Neural cell (in vitro differentiated cells): Measurements from ENCODE around the gene OR4D1. TPM values are rescaled to one million over a fixed set of nuclear protein-coding genes. Genes with fewer than 3 reads are reported as not detected.

Experiments
- H2AFZ ChIP-seq: fragments of 200-600, 300-800 bp; sonication (generic), shearing (Covaris generic); 2 replicates; pipeline ENCODE4 v1.6.0; 2014; ENCODE audit warnings: low read depth, mild to moderate bottlenecking, antibody characterized with exemption, low read length, moderate library complexity
- H3F3A ChIP-seq: fragments of 200-600 bp; shearing (Covaris generic); 2 replicates; pipeline ENCODE4 v1.6.1; 2016; ENCODE audit warnings: mild to moderate bottlenecking, moderate library complexity, mixed read lengths, antibody characterized with exemption, low read length; ENCODE audit not compliant: insufficient read depth, poor library complexity, severe bottlenecking
- H3K27ac ChIP-seq: fragments of 200-600, 300-800 bp; sonication (generic), shearing (Covaris generic); 2 replicates; pipeline ENCODE4 v1.5.1; 2014; ENCODE audit warnings: mild to moderate bottlenecking, low read length, moderate library complexity
- H3K27me3 ChIP-seq: fragments of 300-800, 200-600 bp; sonication (generic), shearing (Covaris generic); 2 replicates; pipeline ENCODE4 v1.6.0; 2014; ENCODE audit warnings: mild to moderate bottlenecking, low read depth, low read length, moderate library complexity; ENCODE audit not compliant: insufficient read depth
- H3K36me3 ChIP-seq: fragments of 300-800, 200-600 bp; sonication (generic), shearing (Covaris generic); 2 replicates; pipeline ENCODE4 v1.5.1; 2014; ENCODE audit warnings: mild to moderate bottlenecking, antibody characterized with exemption, low read length, moderate library complexity; ENCODE audit not compliant: insufficient read depth
- H3K4me2 ChIP-seq: fragments of 300-800, 200-600 bp; sonication (generic), shearing (Covaris generic); 2 replicates; pipeline ENCODE4 v1.6.0; 2014; ENCODE audit warnings: mild to moderate bottlenecking, low read length
- H3K4me3 ChIP-seq: fragments of 300-800, 200-600 bp; sonication (generic), shearing (Covaris generic); 2 replicates; pipeline ENCODE4 v1.5.1; 2014; ENCODE audit warnings: mild to moderate bottlenecking, low read length, moderate library complexity
- H3K79me2 ChIP-seq: fragments of 200-600 bp; shearing (Covaris generic); replicated peaks from 2 replicates; pipeline ENCODE4 v1.6.0; 2014; ENCODE audit warnings: mild to moderate bottlenecking, low read length, moderate library complexity; ENCODE audit not compliant: insufficient read depth
- H3K9ac ChIP-seq: fragments of 300-800, 200-600 bp; sonication (generic), shearing (Covaris generic); 2 replicates; pipeline ENCODE4 v1.6.1; 2016; ENCODE audit warnings: mild to moderate bottlenecking, low read length, mixed read lengths
- H3K9me2 ChIP-seq: fragments of 200-600 bp; shearing (Covaris generic); 2 replicates; pipeline ENCODE4 v1.6.1; 2016; ENCODE audit warnings: mild to moderate bottlenecking, low read length, mixed read lengths; ENCODE audit not compliant: insufficient read depth
- H3K9me3 ChIP-seq: fragments of 200-600, 300-800 bp; sonication (generic), shearing (Covaris generic); 2 replicates; pipeline ENCODE4 v1.6.1; 2016; ENCODE audit warnings: mild to moderate bottlenecking, mixed run types, low read length, moderate library complexity, mixed read lengths
- H4K20me1 ChIP-seq: fragments of 200-600 bp; shearing (Covaris generic); 2 replicates; pipeline ENCODE4 v1.6.1; 2016; ENCODE audit warnings: mild to moderate bottlenecking, mixed run types; ENCODE audit not compliant: insufficient read depth
- CTCF ChIP-seq: fragments of 450-650 bp; IDR thresholded peaks from 2 replicates; pipeline ENCODE4 v1.5.1; 2014; ENCODE audit warnings: antibody characterized with exemption, mild to moderate bottlenecking, moderate library complexity; ENCODE audit not compliant: poor library complexity, severe bottlenecking
- EP300 ChIP-seq: fragments of 450-650 bp; conservative IDR thresholded peaks from 2 replicates; pipeline ENCODE4 v1.6.1; 2014; ENCODE audit warnings: antibody characterized with exemption, mild to moderate bottlenecking, moderate library complexity; ENCODE audit not compliant: poor library complexity, severe bottlenecking
- EZH2 ChIP-seq: fragments of 200-600, 300-800 bp; shearing (Covaris generic), sonication (generic); IDR thresholded peaks from 2 replicates; pipeline ENCODE4 v1.6.1; 2014; ENCODE audit warnings: antibody characterized with exemption, low read length, borderline replicate concordance, mild to moderate bottlenecking; ENCODE audit not compliant: insufficient read depth, poor library complexity, severe bottlenecking
- MXI1 ChIP-seq: fragments of 450-650 bp; conservative IDR thresholded peaks from 2 replicates; pipeline ENCODE4 v1.6.1; 2014; ENCODE audit warnings: antibody characterized with exemption, mild to moderate bottlenecking; ENCODE audit not compliant: poor library complexity, severe bottlenecking
- POLR2AphosphoS5 ChIP-seq: IDR thresholded peaks from 2 replicates; pipeline ENCODE4 v1.6.1; 2012
- RAD21 ChIP-seq: fragments of 450-650 bp; conservative IDR thresholded peaks from 2 replicates; pipeline ENCODE4 v1.6.1; 2014; ENCODE audit warnings: antibody characterized with exemption, mild to moderate bottlenecking, moderate library complexity
- REST ChIP-seq: IDR thresholded peaks from 2 replicates; pipeline ENCODE4 v1.6.1; 2012; ENCODE audit warnings: borderline replicate concordance
- SMC3 ChIP-seq: fragments of 450-650 bp; conservative IDR thresholded peaks from 2 replicates; pipeline ENCODE4 v1.6.1; 2014; ENCODE audit warnings: antibody characterized with exemption, mild to moderate bottlenecking, moderate library complexity; ENCODE audit not compliant: poor library complexity
- TAF1 ChIP-seq: IDR thresholded peaks from 2 replicates; pipeline ENCODE4 v1.6.1; 2012; ENCODE audit warnings: low read depth
- polyA plus RNA-seq: library from polyadenylated mRNA; depleted of rRNA; stranded (reverse); fragments of >200 nt; gene quantifications from 2 replicates; pipeline ENCODE4 v1.2.3, GENCODE V29; 2014

The OR4D1 gene
- polyA plus RNA-seq, 1 donor from 2014 or later = not detected

GRCh38 chr17:58174871-58175270 is 26.7 kb downstream of the OR4D1 start:
- no peak overlapping the region for H3K9ac ChIP-seq
- H3K4me2 ChIP-seq = no peak overlapping the region
- TF ChIP-seq MXI1 = no peak
- TF ChIP-seq POLR2AphosphoS5 = no peak
- TF ChIP-seq CTCF = no peak
- TF ChIP-seq EP300 = no peak
- TF ChIP-seq SMC3 = no peak
- no peak for TF ChIP-seq REST
- no peak for TF ChIP-seq EZH2
- no peak for TF ChIP-seq TAF1
- no peak for TF ChIP-seq RAD21
- H3K9me3 ChIP-seq = no peaks in the 10 kb centered on the region
- H3K79me2 ChIP-seq = no peaks in the 10 kb centered on the region
- H3K27ac ChIP-seq = no peak overlapping the region
- no peaks in the 10 kb centered on the region for H3K9me2 ChIP-seq
- no peaks in the 10 kb centered on the region for H3F3A ChIP-seq
- H3K36me3 ChIP-seq = no peaks in the 10 kb centered on the region
- no peaks in the 10 kb centered on the region for H4K20me1 ChIP-seq
- H3K4me3 ChIP-seq = no peak overlapping the region
- no peak overlapping the region for H2AFZ ChIP-seq
- peaks cover 4% of the 10 kb centered on the region for H3K27me3 ChIP-seq

DNA sequence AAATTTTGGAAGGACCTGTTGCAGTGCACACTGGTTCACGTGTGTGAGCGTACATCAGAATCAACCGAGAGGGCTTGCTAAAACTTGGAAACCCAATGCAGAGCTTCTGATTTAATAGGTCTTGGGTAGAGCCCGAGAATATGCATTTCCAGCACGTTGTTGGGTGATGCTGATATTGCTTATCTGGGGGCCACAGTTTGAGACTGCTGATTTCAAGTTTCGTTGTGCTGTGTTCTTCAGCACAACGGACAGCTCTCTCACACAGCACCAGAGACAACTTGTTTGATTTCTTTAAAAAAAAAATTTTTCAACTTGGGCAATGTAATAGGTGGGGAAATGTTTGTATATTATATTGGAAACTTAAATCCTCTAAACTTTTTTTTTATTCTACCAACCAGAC is 28.0 kb downstream of the OR4D1 start:
- H3K27me3 ChIP-seq = peaks cover 2% of the 10 kb centered on the region
- H3K9ac ChIP-seq = no peak overlapping the region
- H3K36me3 ChIP-seq = no peaks in the 10 kb centered on the region

More for the DNA sequence above, 28.0 kb downstream of the OR4D1 start:
- no peaks in the 10 kb centered on the region for H3F3A ChIP-seq
- no peaks in the 10 kb centered on the region for H3K9me2 ChIP-seq
- no peak overlapping the region for H3K4me2 ChIP-seq
- H3K9me3 ChIP-seq = no peaks in the 10 kb centered on the region
- H2AFZ ChIP-seq = no peak overlapping the region
- TF ChIP-seq SMC3 (no peak), CTCF (no peak), POLR2AphosphoS5 (no peak), REST (no peak), EP300 (no peak), RAD21 (no peak), EZH2 (no peak), MXI1 (no peak), TAF1 (no peak)
- H3K4me3 ChIP-seq = no peak overlapping the region
- H3K79me2 ChIP-seq = no peaks in the 10 kb centered on the region
- H4K20me1 ChIP-seq = no peaks in the 10 kb centered on the region
- H3K27ac ChIP-seq = no peak overlapping the region
